ENCODE measurements around the gene SLC6A6.

- TF ChIP-seq CTCF (IDR thresholded peaks at IDR 0.05) = no peak
- TF ChIP-seq POLR2A (IDR thresholded peaks at IDR 0.05) = no peak
These were observed 131.1 kb downstream of the SLC6A6 start for GRCh38 chr3:14533457-14533958.
